H9 (cell line): ENCODE data around the gene ABCC4. TPM values are rescaled to one million over a fixed set of nuclear protein-coding genes. Genes with fewer than 3 reads are reported as not detected.

ENCODE experiments used
- DNase-seq: peaks from one replicate; pipeline ENCODE4 v3.0.0-alpha.2; 2017
- H2AFZ ChIP-seq: one replicate; pipeline ENCODE4 v1.6.1; 2013; ENCODE audit warnings: mild to moderate bottlenecking, low read length, control low read depth, moderate library complexity
- H2AK5ac ChIP-seq: 2 replicates; pipeline ENCODE4 v1.6.1; 2013; ENCODE audit warnings: low read length, control low read depth, mixed read lengths; ENCODE audit not compliant: insufficient read length
- H2BK120ac ChIP-seq: one replicate; pipeline ENCODE4 v1.6.1; 2013; ENCODE audit warnings: low read depth, mild to moderate bottlenecking, low read length, control low read depth, inconsistent platforms; ENCODE audit not compliant: poor library complexity, severe bottlenecking
- H2BK12ac ChIP-seq: 2 replicates; pipeline ENCODE4 v1.6.1; 2013; ENCODE audit warnings: low read length, control low read depth, mixed read lengths, low read depth; ENCODE audit not compliant: insufficient read length
- H2BK15ac ChIP-seq: 2 replicates; pipeline ENCODE4 v1.6.1; 2013; ENCODE audit warnings: low read depth, low read length, control low read depth
- H2BK20ac ChIP-seq: one replicate; pipeline ENCODE4 v1.6.1; 2013; ENCODE audit warnings: low read depth, mild to moderate bottlenecking, low read length, control low read depth, inconsistent platforms; ENCODE audit not compliant: poor library complexity, severe bottlenecking
- H2BK5ac ChIP-seq: 2 replicates; pipeline ENCODE4 v1.6.1; 2013; ENCODE audit warnings: low read length, control low read depth, mixed read lengths; ENCODE audit not compliant: insufficient read length
- H3K14ac ChIP-seq: 2 replicates; pipeline ENCODE4 v1.6.1; 2013; ENCODE audit warnings: low read length, control low read depth; ENCODE audit not compliant: insufficient read depth
- H3K18ac ChIP-seq: 2 replicates; pipeline ENCODE4 v1.6.1; 2013; ENCODE audit warnings: low read depth, mild to moderate bottlenecking, mixed read lengths, low read length, control low read depth; ENCODE audit not compliant: insufficient read length
- H3K23ac ChIP-seq: 2 replicates; pipeline ENCODE4 v1.6.1; 2013; ENCODE audit warnings: low read length, control low read depth, mixed read lengths, low read depth; ENCODE audit not compliant: insufficient read length
- H3K23me2 ChIP-seq: 2 replicates; pipeline ENCODE4 v1.6.1; 2013; ENCODE audit warnings: low read depth, mild to moderate bottlenecking, mixed read lengths, low read length, control low read depth; ENCODE audit not compliant: insufficient read length, poor library complexity, severe bottlenecking
- H3K27ac ChIP-seq: 2 replicates; pipeline ENCODE4 v1.5.1; 2013; ENCODE audit warnings: low read length, control low read depth, mixed read lengths, low read depth; ENCODE audit not compliant: insufficient read length
- H3K27me3 ChIP-seq: 2 replicates; pipeline ENCODE4 v1.6.1; 2013; ENCODE audit warnings: low read length, control low read depth, inconsistent platforms; ENCODE audit not compliant: insufficient read depth
- H3K4ac ChIP-seq: 2 replicates; pipeline ENCODE4 v1.6.1; 2013; ENCODE audit warnings: low read depth, mild to moderate bottlenecking, control low read depth, inconsistent platforms, low read length, moderate library complexity
- H3K4me1 ChIP-seq: 2 replicates; pipeline ENCODE4 v1.6.1; 2013; ENCODE audit warnings: low read length, control low read depth, inconsistent platforms; ENCODE audit not compliant: insufficient read depth
- H3K4me2 ChIP-seq: 2 replicates; pipeline ENCODE4 v1.6.1; 2013; ENCODE audit warnings: low read length, control low read depth, mixed read lengths; ENCODE audit not compliant: insufficient read length, insufficient read depth
- H3K56ac ChIP-seq: 2 replicates; pipeline ENCODE4 v1.6.1; 2013; ENCODE audit warnings: low read depth, mild to moderate bottlenecking, mixed read lengths, low read length, control low read depth; ENCODE audit not compliant: insufficient read length
- H3K79me1 ChIP-seq: 2 replicates; pipeline ENCODE4 v1.6.1; 2013; ENCODE audit warnings: low read depth, mild to moderate bottlenecking, moderate library complexity, low read length, control low read depth, inconsistent platforms; ENCODE audit not compliant: insufficient read depth, poor library complexity, severe bottlenecking
- H3K79me2 ChIP-seq: 2 replicates; pipeline ENCODE4 v1.6.1; 2013; ENCODE audit warnings: low read length, control low read depth, inconsistent platforms; ENCODE audit not compliant: insufficient read depth
- H3K9ac ChIP-seq: 2 replicates; pipeline ENCODE4 v1.6.1; 2013; ENCODE audit warnings: low read length, control low read depth, mixed read lengths; ENCODE audit not compliant: insufficient read length; ENCODE audit errors: extremely low read depth
- H3K9me3 ChIP-seq: one replicate; pipeline ENCODE4 v1.6.1; 2013; ENCODE audit warnings: low read depth, low read length, inconsistent platforms; ENCODE audit not compliant: control insufficient read depth
- H3T11ph ChIP-seq: one replicate; pipeline ENCODE4 v1.6.1; 2013; ENCODE audit warnings: mild to moderate bottlenecking, low read length, control low read depth, inconsistent platforms
- H4K20me1 ChIP-seq: one replicate; pipeline ENCODE4 v1.6.1; 2013; ENCODE audit not compliant: control insufficient read depth, insufficient read length, insufficient read depth
- H4K5ac ChIP-seq: 2 replicates; pipeline ENCODE4 v1.6.1; 2013; ENCODE audit warnings: low read depth, mild to moderate bottlenecking, mixed read lengths, low read length, control low read depth; ENCODE audit not compliant: insufficient read length
- H4K8ac ChIP-seq: replicated peaks from 2 replicates; pipeline ENCODE4 v1.6.1; 2013; ENCODE audit warnings: low read length, control low read depth, mixed read lengths, low read depth; ENCODE audit not compliant: insufficient read length
- H4K91ac ChIP-seq: 2 replicates; pipeline ENCODE4 v1.6.1; 2013; ENCODE audit warnings: low read depth, mild to moderate bottlenecking, moderate library complexity, mixed read lengths, low read length, control low read depth; ENCODE audit not compliant: insufficient read length
- H3K27ac Mint-ChIP-seq, 3 experiments: 2 replicates in 2 of 3; 3 replicates in 1 of 3; pipeline ENCODE4 v1.8.0; 2020 to 2021; ENCODE audit warnings: mixed read lengths in 3 of 3, mild to moderate bottlenecking in 1 of 3, moderate library complexity in 1 of 3
- H3K27me3 Mint-ChIP-seq: 2 replicates; pipeline ENCODE4 v1.8.0; 2021; ENCODE audit warnings: low read depth, mild to moderate bottlenecking, moderate library complexity, mixed read lengths
- H3K36me3 Mint-ChIP-seq, 3 experiments: 2 replicates in 2 of 3; 3 replicates in 1 of 3; pipeline ENCODE4 v1.8.0; 2020 to 2021; ENCODE audit warnings: low read depth in 3 of 3, mixed read lengths in 3 of 3; ENCODE audit not compliant: insufficient read depth in 1 of 3
- H3K4me1 Mint-ChIP-seq, 2 experiments: 2 replicates each; pipeline ENCODE4 v1.8.0; 2020; ENCODE audit warnings: mixed read lengths in 2 of 2
- H3K4me3 Mint-ChIP-seq, 2 experiments: 2 replicates in 1 of 2; 3 replicates in 1 of 2; pipeline ENCODE4 v1.8.0; 2020 to 2021; ENCODE audit warnings: mild to moderate bottlenecking in 2 of 2, mixed read lengths in 2 of 2, moderate library complexity in 1 of 2
- H3K9me3 Mint-ChIP-seq, 2 experiments: 2 replicates in 1 of 2; 3 replicates in 1 of 2; pipeline ENCODE4 v1.8.0; 2020; ENCODE audit warnings: mild to moderate bottlenecking in 2 of 2, mixed read lengths in 2 of 2, moderate library complexity in 1 of 2
- WGBS: extraction: QIAGEN DNeasy Blood & Tissue Kit; methylation state at CpG from one replicate; pipeline ENCODE4 v1.1.7; 2013; ENCODE audit warnings: missing lambda C conversion rate, low lambda C conversion rate, mixed read lengths; ENCODE audit not compliant: insufficient read length; ENCODE audit errors: extremely low coverage; 5-methylcytosine and 5-hydroxymethylcytosine counted together
- total RNA-seq: library from RNA; stranded (reverse); gene quantifications from 2 replicates; pipeline ENCODE4 v1.2.1, GENCODE V29; 2021
- TF ChIP-seq, protein P1 (sequence below): fragments of 200-600 bp; sonication (generic); conservative IDR thresholded peaks from 3 replicates; pipeline ENCODE4 v1.8.0; 2021; ENCODE audit warnings: antibody characterized with exemption, mild to moderate bottlenecking

The ABCC4 gene
- total RNA-seq, 1 experiment from 2014 or later = 5.9 TPM

DNA sequence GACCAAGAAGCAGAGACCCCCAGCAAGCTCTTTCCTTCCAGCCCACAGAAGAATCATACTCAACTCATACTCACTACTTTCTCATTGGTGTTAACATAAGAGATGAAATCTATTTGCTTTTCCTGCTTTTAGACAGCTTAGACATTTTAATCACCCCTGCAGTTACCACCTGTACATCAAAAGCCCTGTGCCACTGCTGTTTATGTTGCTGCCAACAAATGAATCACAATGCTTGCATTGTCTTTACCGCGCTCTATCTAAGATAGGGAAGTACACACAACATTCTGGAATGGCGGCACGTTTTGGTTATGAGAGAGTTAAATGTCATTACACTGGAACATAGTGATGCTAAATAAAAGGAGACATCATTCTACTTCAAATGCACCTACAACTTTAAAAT lies 95.1 kb downstream of the ABCC4 start:
- Mint-ChIP-seq H3K4me1 (peaks cover 3 to 5% of the 10 kb centered on the region in 2 experiments), H3K9me3 (no peaks in the 10 kb centered on the region), H3K27me3 (no peaks in the 10 kb centered on the region), H3K27ac (no peak overlapping the region), H3K4me3 (no peak overlapping the region), H3K36me3 (no peaks in the 10 kb centered on the region; a peak in 1 of 7 replicates)
- Histone ChIP-seq H3K4ac (no peak overlapping the region), H3K4me1 (no peaks in the 10 kb centered on the region; the same call in 1 of the 2 replicates), H2AFZ (no peak overlapping the region), H4K8ac (no peak overlapping the region), H3K9me3 (no peaks in the 10 kb centered on the region), H2BK15ac (no peak overlapping the region), H2AK5ac (no peak overlapping the region), H2BK12ac (no peak overlapping the region), H3K79me2 (no peaks in the 10 kb centered on the region), H4K20me1 (no peaks in the 10 kb centered on the region), H4K91ac (no peak overlapping the region), H3T11ph (no peak overlapping the region), H3K9ac (no peak overlapping the region), H3K27me3 (no peaks in the 10 kb centered on the region), H3K23me2 (no peaks in the 10 kb centered on the region), H3K18ac (no peak overlapping the region), H4K5ac (no peak overlapping the region), H3K79me1 (no peaks in the 10 kb centered on the region), H3K14ac (no peak overlapping the region), H2BK5ac (no peak overlapping the region), H3K27ac (no peak overlapping the region), H3K4me2 (no peak overlapping the region), H2BK20ac (no peak overlapping the region), H3K56ac (no peak overlapping the region), H3K23ac (no peak overlapping the region), H2BK120ac (no peak overlapping the region)
- no peak for DNase-seq
- WGBS = no CpG with 5 or more reads among the region's 4 CpGs
- TF ChIP-seq, protein P1, sequence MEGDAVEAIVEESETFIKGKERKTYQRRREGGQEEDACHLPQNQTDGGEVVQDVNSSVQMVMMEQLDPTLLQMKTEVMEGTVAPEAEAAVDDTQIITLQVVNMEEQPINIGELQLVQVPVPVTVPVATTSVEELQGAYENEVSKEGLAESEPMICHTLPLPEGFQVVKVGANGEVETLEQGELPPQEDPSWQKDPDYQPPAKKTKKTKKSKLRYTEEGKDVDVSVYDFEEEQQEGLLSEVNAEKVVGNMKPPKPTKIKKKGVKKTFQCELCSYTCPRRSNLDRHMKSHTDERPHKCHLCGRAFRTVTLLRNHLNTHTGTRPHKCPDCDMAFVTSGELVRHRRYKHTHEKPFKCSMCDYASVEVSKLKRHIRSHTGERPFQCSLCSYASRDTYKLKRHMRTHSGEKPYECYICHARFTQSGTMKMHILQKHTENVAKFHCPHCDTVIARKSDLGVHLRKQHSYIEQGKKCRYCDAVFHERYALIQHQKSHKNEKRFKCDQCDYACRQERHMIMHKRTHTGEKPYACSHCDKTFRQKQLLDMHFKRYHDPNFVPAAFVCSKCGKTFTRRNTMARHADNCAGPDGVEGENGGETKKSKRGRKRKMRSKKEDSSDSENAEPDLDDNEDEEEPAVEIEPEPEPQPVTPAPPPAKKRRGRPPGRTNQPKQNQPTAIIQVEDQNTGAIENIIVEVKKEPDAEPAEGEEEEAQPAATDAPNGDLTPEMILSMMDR = no peak
